Measurements from ENCODE around the gene CRYBG1.

GRCh38 chr6:106411643-106412200, 51.2 kb downstream of the CRYBG1 start:
- TF ChIP-seq CTCF (IDR thresholded peaks at IDR 0.05), result no peak
- TF ChIP-seq POLR2A (IDR thresholded peaks at IDR 0.05), result no peak

Measured in lower leg skin (tissue), 3 donors.